Dermis microvascular lymphatic vessel endothelial cell (primary cell): ENCODE measurements around the gene SYT17. TPM values are rescaled to one million over a fixed set of nuclear protein-coding genes. Genes with fewer than 3 reads are reported as not detected.

Source experiments
- DNase-seq, 2 donors: peaks; one replicate each; pipeline versions ENCODE4 v3.0.0 to v3.0.0-alpha.2; 2010; ENCODE audit warnings: low read depth in 2 of 2
- total RNA-seq: library from RNA; depleted of rRNA; stranded (reverse); fragments of >200 nt; gene quantifications from 2 replicates; pipeline ENCODE4 v1.2.1, GENCODE V29; 2014

SYT17 gene
- total RNA-seq, 1 donor from 2014 or later: 1.3 TPM

DNA sequence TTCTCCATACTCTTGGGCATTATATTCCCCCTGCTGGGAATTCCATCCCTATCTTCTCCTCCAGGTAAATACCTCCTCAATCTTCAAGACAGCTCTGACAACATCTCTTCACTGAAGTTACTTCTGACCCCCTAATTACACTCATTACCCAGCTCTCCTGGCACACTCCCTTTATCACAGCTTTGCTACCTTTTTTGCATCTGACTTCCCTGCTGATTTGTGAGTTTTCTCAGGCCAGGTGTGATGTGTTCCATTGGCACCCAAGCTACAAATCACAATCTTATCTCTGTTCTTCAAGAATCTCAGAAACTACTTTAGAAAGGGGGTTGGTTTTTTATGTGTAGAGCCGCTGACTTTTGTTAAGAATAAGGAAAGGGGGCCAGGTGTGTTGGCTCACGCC, 131.5 kb downstream of the SYT17 start:
- no peak for DNase-seq

DNA sequence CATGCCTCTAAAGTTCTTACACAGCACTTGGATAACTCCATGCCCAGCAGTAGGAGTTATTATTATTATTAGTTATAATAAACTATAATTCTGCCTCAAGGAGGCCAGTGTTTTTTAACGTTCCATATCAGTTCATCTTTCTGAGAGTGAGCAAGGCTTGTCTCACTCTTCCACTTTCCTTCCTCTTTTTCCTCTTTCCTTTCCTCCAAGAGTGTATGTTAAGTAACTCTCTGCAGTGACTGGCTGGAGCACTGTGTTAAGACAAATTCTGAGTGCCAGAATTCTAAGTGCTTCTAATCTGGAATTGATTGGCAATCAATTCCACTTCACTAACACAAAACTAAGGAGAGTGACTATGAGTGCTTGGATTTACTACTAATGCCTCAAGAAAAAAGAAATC, 133.9 kb downstream of the SYT17 start:
- DNase-seq: no peak

DNA sequence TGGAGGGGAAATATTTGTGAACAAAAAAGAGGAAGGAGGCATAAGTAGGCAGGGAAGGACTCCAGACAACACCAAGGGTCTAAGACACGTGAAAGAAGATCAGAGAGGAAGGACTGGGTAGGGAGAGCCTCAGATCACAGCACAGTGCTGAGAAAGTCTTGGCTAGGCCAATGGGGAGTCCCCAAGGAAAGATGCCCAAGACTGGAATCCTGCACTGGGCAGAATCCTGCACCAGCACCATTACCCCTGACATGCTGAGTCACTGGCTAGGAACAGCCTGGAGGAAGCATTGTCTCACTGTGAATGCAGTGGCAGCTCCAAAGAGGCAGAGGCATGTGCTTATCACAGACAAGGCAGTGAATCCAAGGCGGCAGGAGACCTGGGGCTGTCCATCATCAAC, 136.7 kb downstream of the SYT17 start:
- DNase-seq: no peak

DNA sequence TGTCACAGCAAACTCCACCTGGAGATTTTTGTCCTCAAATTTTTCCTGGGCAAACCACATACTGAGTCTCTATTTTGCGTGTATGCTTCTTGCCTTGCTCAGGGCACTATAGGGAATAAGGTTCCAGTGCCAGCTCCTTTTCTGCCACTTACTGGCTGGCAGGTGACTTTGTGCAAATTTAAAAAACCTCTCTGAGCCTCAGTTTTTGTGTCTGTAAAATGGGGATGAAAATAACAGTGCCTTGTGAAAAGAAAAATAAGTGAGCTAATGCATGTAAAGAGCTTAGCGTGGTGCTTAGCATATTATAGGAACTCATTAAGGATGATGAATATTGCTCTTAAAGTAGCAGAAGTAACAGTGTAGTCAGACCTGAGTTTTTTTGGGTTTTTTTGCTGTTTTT, 137.4 kb downstream of the SYT17 start:
- no peak for DNase-seq

DNA sequence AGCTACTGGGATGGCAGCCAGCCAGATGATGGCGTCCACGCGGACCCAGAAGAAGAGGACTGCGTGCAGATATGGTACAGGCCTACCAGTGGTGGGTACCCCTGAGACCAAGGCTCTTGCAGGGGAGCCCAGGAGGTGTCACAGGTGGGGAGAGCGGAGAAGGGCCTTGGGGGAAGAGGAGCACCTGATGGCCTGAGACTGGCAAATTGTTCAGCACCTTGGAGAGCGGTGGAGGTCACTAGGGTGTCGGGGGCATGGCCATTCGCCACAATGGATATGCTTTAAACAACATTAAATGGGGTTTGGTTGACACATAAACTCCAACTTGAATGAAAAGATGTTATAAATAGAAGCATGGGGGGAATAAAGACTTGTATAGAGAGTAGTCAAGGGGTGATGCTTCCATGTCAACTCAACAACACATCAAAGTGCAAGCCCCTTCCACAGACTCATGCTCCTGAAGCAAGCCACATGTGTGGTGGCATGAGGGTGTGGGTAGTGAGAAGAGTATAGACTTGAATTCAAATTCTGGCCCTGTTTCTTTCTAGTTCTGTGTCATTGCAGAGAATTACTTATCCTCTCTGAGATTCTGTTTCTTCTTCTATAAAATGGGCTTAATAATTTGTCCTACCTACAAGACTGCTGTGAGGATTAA, 139.7 kb downstream of the SYT17 start:
- no peak for DNase-seq

DNA sequence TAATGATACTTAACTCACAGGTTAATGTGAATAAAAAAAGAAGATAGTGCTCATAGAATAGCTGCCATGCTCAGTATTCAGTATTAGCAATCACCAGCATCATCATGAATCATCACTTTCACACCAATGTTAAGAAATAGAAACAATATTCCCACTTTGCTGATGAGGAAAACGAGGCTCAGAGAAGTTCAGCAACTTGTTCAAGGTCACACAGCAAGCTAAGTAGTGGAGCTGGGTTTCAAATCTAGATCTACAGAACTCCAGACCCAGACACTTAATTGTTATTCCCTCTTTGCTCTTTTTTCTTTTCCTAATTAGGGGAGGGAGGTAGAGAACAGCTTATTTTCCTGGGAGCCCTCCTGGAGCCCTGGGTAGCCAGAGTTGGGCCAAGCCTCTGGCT, 140.4 kb downstream of the SYT17 start:
- no peak for DNase-seq

DNA sequence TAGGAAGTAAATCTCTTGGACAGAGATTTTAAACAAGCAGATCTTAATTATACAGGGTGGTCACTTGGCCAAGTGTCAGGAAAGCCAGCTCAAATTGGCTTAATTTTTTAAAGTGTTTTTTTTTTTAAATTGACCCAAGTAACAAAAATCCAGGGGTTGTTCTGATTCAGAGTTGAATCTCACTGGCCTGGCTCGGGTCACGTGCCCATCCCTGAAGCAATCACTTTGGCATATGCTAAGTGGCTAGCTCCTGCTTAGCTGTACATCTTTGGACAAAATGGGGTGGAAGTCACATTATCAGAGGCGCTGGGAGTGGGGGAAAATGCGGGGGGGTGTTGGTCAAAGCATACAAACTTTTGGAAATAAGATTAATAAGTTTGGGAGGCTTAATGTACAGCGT, 141.1 kb downstream of the SYT17 start:
- DNase-seq: no peak

DNA sequence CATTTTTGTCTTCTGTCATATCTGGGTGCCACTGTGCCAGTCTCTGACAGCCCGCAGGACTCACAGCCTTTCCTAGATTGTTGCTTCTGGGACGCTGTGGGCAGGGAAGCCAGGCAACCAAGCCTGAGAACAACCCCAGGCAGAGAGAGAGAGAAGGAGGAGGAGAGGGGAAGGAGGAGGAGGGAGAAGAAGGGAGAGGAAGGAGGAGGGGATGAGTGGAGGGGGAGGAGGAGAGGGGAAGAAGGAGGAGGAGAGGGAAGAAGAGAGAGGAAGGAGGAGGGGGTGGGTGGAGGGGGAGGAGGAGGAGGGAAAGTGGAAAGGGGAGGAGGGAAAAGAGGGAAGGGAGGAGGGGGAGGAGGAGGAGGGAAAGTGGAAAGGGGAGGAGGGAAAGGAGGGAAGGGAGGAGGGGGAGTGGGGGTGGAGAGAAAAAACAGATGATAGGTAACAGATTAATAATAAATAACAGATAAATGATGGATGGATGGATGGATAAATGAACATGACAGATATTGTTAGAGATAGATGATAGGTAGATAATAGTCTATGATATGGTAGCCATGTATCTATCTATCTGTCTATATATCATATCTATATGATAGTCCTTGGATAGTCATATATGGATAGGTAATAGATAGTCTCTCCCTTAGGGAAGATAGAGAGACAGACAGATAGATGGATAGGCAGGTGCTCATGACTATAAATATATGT, 146.8 kb downstream of the SYT17 start:
- no peak for DNase-seq

DNA sequence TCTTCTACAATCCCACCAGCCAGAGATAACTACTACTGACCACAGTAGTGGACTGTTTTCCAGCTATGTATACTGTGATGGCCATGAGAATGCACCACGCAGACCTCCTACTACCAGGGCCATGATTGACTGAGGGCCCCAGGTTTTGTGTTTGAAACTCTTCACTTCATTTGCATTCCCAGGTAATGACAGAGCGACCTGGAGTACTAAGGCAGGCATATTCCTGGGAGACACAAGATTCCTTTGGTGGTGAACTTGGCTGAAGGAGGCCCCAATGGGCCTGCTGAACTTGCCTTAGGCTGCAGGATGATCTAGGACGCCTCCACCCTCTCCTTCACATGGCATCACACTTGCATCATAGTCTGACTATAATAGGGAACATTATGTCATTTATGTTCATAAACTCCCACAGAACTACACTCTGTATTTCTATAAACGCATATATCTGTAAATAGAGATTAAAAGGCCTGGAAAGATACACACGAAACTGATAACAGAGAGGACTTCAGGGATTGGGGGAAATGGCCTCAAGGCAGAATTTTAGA, 147.9 kb downstream of the SYT17 start:
- DNase-seq: no peak

DNA sequence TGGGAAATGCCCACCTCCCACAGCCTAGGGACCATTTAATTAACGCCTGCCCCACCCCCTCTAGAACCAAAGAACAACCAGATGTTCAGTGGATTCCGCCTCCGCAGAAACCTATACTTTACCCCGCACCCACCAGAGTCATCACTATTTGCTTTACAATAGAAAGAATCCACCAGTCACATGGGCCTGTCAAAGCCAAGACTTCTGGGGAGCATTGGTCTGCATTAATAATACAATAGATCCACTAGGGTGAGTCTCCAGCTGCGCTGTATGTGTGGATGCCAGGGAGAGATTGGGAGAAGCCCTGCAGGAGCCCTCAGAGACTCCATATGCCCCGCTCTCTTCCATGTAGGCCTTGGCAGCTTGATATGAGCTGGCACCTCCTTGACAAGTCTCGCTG, 148.8 kb downstream of the SYT17 start:
- no peak for DNase-seq

Other genes with a start within 250 kb of the SYT17 start
- 39.9 and 49.8 TPM in 2 replicates for gene SMG1, start 241.8 kb upstream of the SYT17 start, total RNA-seq
- gene TMC7, start 184.3 kb upstream of the SYT17 start, total RNA-seq: 2.2 and 3.7 TPM in 2 replicates
- gene COQ7, start 100.6 kb upstream of the SYT17 start, total RNA-seq: 16.8 and 28.8 TPM in 2 replicates
- gene ITPRIPL2, start 54.3 kb upstream of the SYT17 start, total RNA-seq: 21.8 and 26.0 TPM in 2 replicates
- gene CLEC19A, start 117.5 kb downstream of the SYT17 start, total RNA-seq: not detected in 2 replicates
- under 0.01 TPM in 1 of 2 replicates, not detected in the other for gene TMC5, start 249.6 kb downstream of the SYT17 start, total RNA-seq